HepG2 (cell line): ENCODE results near the gene ONECUT3. TPM values are rescaled to one million over a fixed set of nuclear protein-coding genes. Genes with fewer than 3 reads are reported as not detected.

Experiments used
- ATAC-seq: fragments of 200-7000 bp; cut with Tn5 transposase; 3 replicates; pipeline ENCODE4 v1.9.1; 2020; ENCODE audit warnings: mild to moderate bottlenecking, moderate library complexity
- BruUV-seq: library from RNA; stranded (reverse); fragments of 400-500 nt; replicated peaks from 2 replicates; lab custom pipeline; 2021; lab: Mats Ljungman, UMichigan
- CTCF ChIA-PET: fragments of 300-600 bp; formaldehyde crosslinking; extraction: SDS; loops from one replicate; lab custom pipeline; 2021; ENCODE audit warnings: low total read pairs, inconsistent platforms, low intra/inter-chr PET ratio; lab: Yijun Ruan, JAX
- POLR2A ChIA-PET: fragments of 350-600 bp; sonication (Branson Sonifier 250); formaldehyde crosslinking; loops from one replicate; lab custom pipeline; 2020; ENCODE audit warnings: antibody characterized with exemption, inconsistent platforms; lab: Yijun Ruan, JAX
- DNase-seq: peaks from one replicate; pipeline ENCODE4 v3.0.0-alpha.2; 2015; ENCODE audit warnings: low spot score
- FAIRE-seq: peaks from 3 replicates; lab custom pipeline; 2011; peaks lifted over from hg19 to GRCh38; lab: Jason Lieb, UNC
- H2AFZ ChIP-seq: one replicate; pipeline ENCODE4 v1.6.1; 2011; ENCODE audit warnings: low read length, inconsistent platforms
- H3K27ac ChIP-seq: fragments of 300-600 bp; 3 replicates; pipeline ENCODE4 v1.8.0; 2011; ENCODE audit warnings: mixed run types, mild to moderate bottlenecking, mixed read lengths, low read length, inconsistent platforms; ENCODE audit not compliant: insufficient read depth; ENCODE audit errors: extremely low read length
- H3K27me3 ChIP-seq, 2 experiments: fragments of 200-600 bp in 1 of 2; 2 replicates in 1 of 2; 3 replicates in 1 of 2; pipeline versions ENCODE4 v1.6.0 to v1.8.0; 2011; ENCODE audit warnings: low read length in 2 of 2, mild to moderate bottlenecking in 2 of 2, moderate library complexity in 2 of 2, inconsistent platforms in 1 of 2; ENCODE audit not compliant: insufficient read depth in 2 of 2, control insufficient read depth in 1 of 2
- H3K36me3 ChIP-seq, 2 experiments: fragments of 200-600 bp in 1 of 2; replicated peaks in 1 of 2; 2 replicates in 1 of 2; 3 replicates in 1 of 2; pipeline versions ENCODE4 v1.5.1 to v1.8.0; 2011; ENCODE audit warnings: low read length in 2 of 2, inconsistent platforms in 1 of 2; ENCODE audit not compliant: insufficient read depth in 2 of 2, control insufficient read depth in 1 of 2
- H3K4me1 ChIP-seq: 2 replicates; pipeline ENCODE4 v1.5.1; 2012; ENCODE audit warnings: low read length, inconsistent platforms; ENCODE audit not compliant: insufficient read depth
- H3K4me2 ChIP-seq: 2 replicates; pipeline ENCODE4 v1.6.0; 2011; ENCODE audit warnings: low read depth, low read length, inconsistent platforms
- H3K4me3 ChIP-seq, 3 experiments: fragments of 200-600 bp in 1 of 3; sonication (generic), shearing (Covaris generic) in 1 of 3; replicated peaks in 1 of 3; 2 replicates each; pipeline ENCODE4 v1.5.1; 2011 to 2016; ENCODE audit warnings: low read length in 3 of 3, inconsistent platforms in 2 of 3, low read depth in 2 of 3, mild to moderate bottlenecking in 2 of 3, control low read depth in 1 of 3, mixed read lengths in 1 of 3; ENCODE audit not compliant: insufficient read depth in 1 of 3
- H3K79me2 ChIP-seq: one replicate; pipeline ENCODE4 v1.6.1; 2011; ENCODE audit warnings: low read length, inconsistent platforms; ENCODE audit not compliant: insufficient read depth
- H3K9ac ChIP-seq: 2 replicates; pipeline ENCODE4 v1.6.0; 2011; ENCODE audit warnings: mild to moderate bottlenecking, low read depth, low read length, inconsistent platforms; ENCODE audit not compliant: insufficient read depth
- H3K9me3 ChIP-seq: 2 replicates; pipeline ENCODE4 v1.5.1; 2012; ENCODE audit warnings: mild to moderate bottlenecking, low read length
- H4K20me1 ChIP-seq: 2 replicates; pipeline ENCODE4 v1.6.0; 2011; ENCODE audit warnings: inconsistent platforms, mild to moderate bottlenecking, low read length, moderate library complexity; ENCODE audit not compliant: insufficient read depth
- IRX3 ChIP-seq: sonication (generic); formaldehyde crosslinking; IDR thresholded peaks from 2 replicates; pipeline ENCODE4 v1.8.1; 2023; ENCODE audit warnings: mild to moderate bottlenecking, low read depth, missing genetic modification reagents, borderline replicate concordance
- NCOA2 ChIP-seq: sonication (generic); formaldehyde crosslinking; IDR thresholded peaks from 2 replicates; pipeline ENCODE4 v1.8.0; 2022; ENCODE audit warnings: inconsistent platforms
- PCBP1 ChIP-seq: fragments of 200-400 bp; formaldehyde crosslinking; IDR thresholded peaks from 2 replicates; pipeline ENCODE4 v1.6.1; 2017; ENCODE audit warnings: mild to moderate bottlenecking, low read depth, low read length, borderline replicate concordance
- SRSF9 ChIP-seq: fragments of 200-400 bp; formaldehyde crosslinking; IDR thresholded peaks from 2 replicates; pipeline ENCODE4 v1.6.1; 2018; ENCODE audit warnings: borderline replicate concordance, mild to moderate bottlenecking, low read depth, low read length; ENCODE audit not compliant: insufficient read depth, poor library complexity, severe bottlenecking
- U2AF2 ChIP-seq: fragments of 200-400 bp; formaldehyde crosslinking; IDR thresholded peaks from 2 replicates; pipeline ENCODE4 v1.6.1; 2017; ENCODE audit warnings: low read depth, mild to moderate bottlenecking, low read length
- XRCC5 ChIP-seq: fragments of 200-400 bp; formaldehyde crosslinking; optimal IDR thresholded peaks from 2 replicates; pipeline ENCODE3; 2017; ENCODE audit warnings: mild to moderate bottlenecking, low read length
- YY1 ChIP-seq: IDR thresholded peaks from 2 replicates; pipeline ENCODE4 v1.6.1; 2011; ENCODE audit warnings: low read length, low read depth, moderate library complexity, mild to moderate bottlenecking; ENCODE audit not compliant: insufficient read depth, insufficient replicate concordance
- ZNF143 ChIP-seq: sonication (generic); formaldehyde crosslinking; IDR thresholded peaks from 2 replicates; pipeline ENCODE4 v1.4.0; 2020; ENCODE audit warnings: missing genetic modification reagents
- ZNF382 ChIP-seq: sonication (generic); formaldehyde crosslinking; IDR thresholded peaks from 2 replicates; pipeline ENCODE4 v1.5.0; 2020; ENCODE audit warnings: missing genetic modification reagents, mild to moderate bottlenecking, borderline replicate concordance
- ZNF546 ChIP-seq: sonication (generic); formaldehyde crosslinking; conservative IDR thresholded peaks from 2 replicates; pipeline ENCODE4 v1.8.1; 2023; ENCODE audit warnings: mild to moderate bottlenecking, missing genetic modification reagents
- ZNF547 ChIP-seq: sonication (generic); formaldehyde crosslinking; IDR thresholded peaks from 2 replicates; pipeline ENCODE4 v1.5.1; 2020; ENCODE audit warnings: mild to moderate bottlenecking, missing genetic modification reagents
- ZNF577 ChIP-seq: sonication (generic); formaldehyde crosslinking; IDR thresholded peaks from 2 replicates; pipeline ENCODE4 v1.4.0; 2020; ENCODE audit warnings: mild to moderate bottlenecking, low read depth, missing genetic modification reagents, borderline replicate concordance
- ZNF629 ChIP-seq: sonication (generic); formaldehyde crosslinking; conservative IDR thresholded peaks from 2 replicates; pipeline ENCODE4 v1.5.0; 2020; ENCODE audit warnings: missing genetic modification reagents
- ZNF7 ChIP-seq: IDR thresholded peaks from 2 replicates; pipeline ENCODE4 v1.6.1; 2016; ENCODE audit warnings: missing biosample characterization, missing genetic modification reagents
- ZNF792 ChIP-seq: IDR thresholded peaks from 2 replicates; pipeline ENCODE4 v1.6.1; 2016
- WGBS: methylation state at CpG from one replicate; pipeline ENCODE4 v1.1.6; 2017; ENCODE audit warnings: low lambda C conversion rate; 5-methylcytosine and 5-hydroxymethylcytosine counted together
- in situ Hi-C: cut with HindIII; loops from 2 replicates; pipeline ENCODE4 v1.10.0; 2017; ENCODE audit warnings: low pct_unique_long_range_greater_than_20kb; ENCODE audit not compliant: extremely low pct_ligation_motif_present
- intact Hi-C: fragments of 100-400 bp; cut with micrococcal nuclease; formaldehyde crosslinking; loops from one replicate; pipeline ENCODE4 v1.10.0; 2022; ENCODE audit not compliant: unreplicated experiment
- polyA plus RNA-seq, 8 experiments: library from polyadenylated mRNA; depleted of rRNA in 3 of 8; stranded (reverse) in 7 of 8; unstranded in 1 of 8; fragments of >200 nt; fragmentation: Illumina TruSeq in 4 of 8; extraction: Trizol in 4 of 8; gene quantifications; 2 replicates each; pipeline versions ENCODE4 v1.2.1 to v1.2.3, GENCODE V29; 2011 to 2016; ENCODE audit warnings: low read depth in 4 of 8, missing spikeins in 1 of 8, mixed read lengths in 1 of 8; ENCODE audit not compliant: insufficient read depth in 1 of 8
- total RNA-seq, 5 experiments: library from RNA; depleted of rRNA; stranded (reverse); fragments of >200 nt; fragmentation: Illumina TruSeq; extraction: Trizol; gene quantifications; 2 replicates each; pipeline ENCODE4 v1.2.3, GENCODE V29; 2016; ENCODE audit warnings: low read depth in 1 of 5
- TF ChIP-seq, protein P1 (sequence below): sonication (generic); formaldehyde crosslinking; IDR thresholded peaks from 2 replicates; pipeline ENCODE4 v1.8.0; 2022; ENCODE audit warnings: missing genetic modification reagents, mild to moderate bottlenecking, moderate library complexity, borderline replicate concordance

Gene ONECUT3
- total and polyA plus RNA-seq, 2 of the 13 experiments (the other 11 are each of a cell fraction or from before 2014, with no cell fraction given) = under 0.01 TPM; not detected in 1

GRCh38 chr19:1744133-1744665 lies 9.1 kb upstream of the ONECUT3 start:
- WGBS = 26% methylated on average over 9 of the region's 10 CpGs
- Histone ChIP-seq H3K4me2 (no peak overlapping the region), H3K4me3 (no peak overlapping the region), H3K4me1 (0 out of 2 replicates have a peak, but pooled peaks cover 12% of the 10 kb centered on the region), H2AFZ (no peak overlapping the region), H3K9me3 (no peaks in the 10 kb centered on the region), H3K27me3 (peaks cover 6 to 50% of the 10 kb centered on the region in 2 experiments), H4K20me1 (no peaks in the 10 kb centered on the region), H3K27ac (no peak overlapping the region), H3K9ac (no peak overlapping the region)
- BruUV-seq = no TSS peak
- CTCF ChIA-PET = no interaction called here
- DNase-seq = no peak
- POLR2A ChIA-PET = no interaction called here
- FAIRE-seq = no peak
- in situ Hi-C loops (no loop called here), intact Hi-C loops (no loop called here)
- ATAC-seq = no peak
- TF ChIP-seq ZNF382 (CRISPR knock-in tag) (no peak), ZNF143 (CRISPR knock-in tag) (no peak), ZNF7 (CRISPR knock-in tag) (no peak), ZNF546 (CRISPR knock-in tag) (no peak), IRX3 (CRISPR knock-in tag) (no peak), YY1 (no peak), ZNF792 (CRISPR knock-in tag) (no peak), ZNF547 (no peak), SRSF9 (no peak), ZNF577 (CRISPR knock-in tag) (no peak), NCOA2 (CRISPR knock-in tag) (no peak), U2AF2 (no peak), PCBP1 (peak; percentile 94), ZNF629 (CRISPR knock-in tag) (peak; percentile 57), XRCC5 (no peak)
- TF ChIP-seq, protein P1, sequence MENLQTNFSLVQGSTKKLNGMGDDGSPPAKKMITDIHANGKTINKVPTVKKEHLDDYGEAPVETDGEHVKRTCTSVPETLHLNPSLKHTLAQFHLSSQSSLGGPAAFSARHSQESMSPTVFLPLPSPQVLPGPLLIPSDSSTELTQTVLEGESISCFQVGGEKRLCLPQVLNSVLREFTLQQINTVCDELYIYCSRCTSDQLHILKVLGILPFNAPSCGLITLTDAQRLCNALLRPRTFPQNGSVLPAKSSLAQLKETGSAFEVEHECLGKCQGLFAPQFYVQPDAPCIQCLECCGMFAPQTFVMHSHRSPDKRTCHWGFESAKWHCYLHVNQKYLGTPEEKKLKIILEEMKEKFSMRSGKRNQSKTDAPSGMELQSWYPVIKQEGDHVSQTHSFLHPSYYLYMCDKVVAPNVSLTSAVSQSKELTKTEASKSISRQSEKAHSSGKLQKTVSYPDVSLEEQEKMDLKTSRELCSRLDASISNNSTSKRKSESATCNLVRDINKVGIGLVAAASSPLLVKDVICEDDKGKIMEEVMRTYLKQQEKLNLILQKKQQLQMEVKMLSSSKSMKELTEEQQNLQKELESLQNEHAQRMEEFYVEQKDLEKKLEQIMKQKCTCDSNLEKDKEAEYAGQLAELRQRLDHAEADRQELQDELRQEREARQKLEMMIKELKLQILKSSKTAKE = no peak
- TF ChIP-seq, all 625 proteins: peak for 2
- H3K79me2 ChIP-seq = no peaks in the 10 kb centered on the region
- H3K36me3 ChIP-seq = no peaks in the 10 kb centered on the region
